ENCODE data around the gene SSR3. TPM values are rescaled to one million over a fixed set of nuclear protein-coding genes. Genes with fewer than 3 reads are reported as not detected.

The SSR3 gene
- total RNA-seq, 4 donors from 2014 or later = 96.8 to 172 (median 128) TPM

GRCh38 chr3:156551261-156551660, 3.7 kb downstream of the SSR3 start:
- TF ChIP-seq POLR2A (IDR thresholded peaks at IDR 0.05) (no peak), CTCF (IDR thresholded peaks at IDR 0.05) (no peak)
- no peaks in the 10 kb centered on the region for H3K36me3 ChIP-seq
- no peaks in the 10 kb centered on the region for H3K4me1 ChIP-seq
- intact Hi-C loops (cut with DNase I; ENCODE audit: low total_unique reads) = no loop called here
- peak overlapping the region in 1 of 2 donors; percentile 48 for H3K27ac ChIP-seq
- no peaks in the 10 kb centered on the region for H3K9me3 ChIP-seq
- no peak overlapping the region for H3K4me3 ChIP-seq
- no peak for DNase-seq
- H3K27me3 ChIP-seq = no peaks in the 10 kb centered on the region

DNA sequence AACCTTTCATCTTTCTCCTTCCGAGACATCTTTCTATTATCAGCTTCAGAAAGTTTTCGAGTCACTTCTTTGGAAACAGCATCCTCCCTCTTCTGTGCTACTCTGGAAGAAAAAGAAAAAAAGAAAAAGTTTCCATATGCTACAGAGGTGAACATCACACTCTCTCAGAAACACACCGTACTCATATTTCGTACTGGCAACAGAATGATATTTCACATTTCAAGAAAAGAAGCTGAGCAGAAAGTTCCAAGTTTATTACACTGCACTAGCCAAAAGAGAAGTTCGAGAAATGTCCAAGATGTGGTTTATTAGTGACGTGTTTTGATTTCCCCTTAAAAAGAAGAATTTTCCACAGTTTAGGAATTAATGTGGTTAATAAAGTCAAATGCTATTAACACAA, 6.0 kb downstream of the SSR3 start:
- Histone ChIP-seq H3K4me3 (no peak overlapping the region), H3K9me3 (no peaks in the 10 kb centered on the region), H3K36me3 (no peaks in the 10 kb centered on the region), H3K27me3 (no peaks in the 10 kb centered on the region), H3K27ac (peak overlapping the region; percentile 13 to 55), H3K4me1 (peaks cover 0 to under 1% of the 10 kb centered on the region in 2 donors)
- DNase-seq = no peak
- TF ChIP-seq CTCF (IDR thresholded peaks at IDR 0.05) = no peak
- TF ChIP-seq POLR2A (IDR thresholded peaks at IDR 0.05) = no peak
- intact Hi-C loops (cut with DNase I; ENCODE audit: low total_unique reads) = no loop called here

- no peaks in the 10 kb centered on the region for H3K27me3 ChIP-seq
- intact Hi-C loops (cut with DNase I; ENCODE audit: low total_unique reads) = no loop called here
- peaks cover 4 to 8% of the 10 kb centered on the region in 2 donors for H3K4me1 ChIP-seq
- H3K27ac ChIP-seq = peak overlapping the region; percentile 13 to 55
- no peak for DNase-seq
- H3K9me3 ChIP-seq = no peaks in the 10 kb centered on the region
- TF ChIP-seq POLR2A (IDR thresholded peaks at IDR 0.05) (no peak), CTCF (IDR thresholded peaks at IDR 0.05) (no peak)
- no peak overlapping the region for H3K4me3 ChIP-seq
- no peaks in the 10 kb centered on the region for H3K36me3 ChIP-seq
Measured at GRCh38 chr3:156548041-156548687, 6.8 kb downstream of the SSR3 start.

GRCh38 chr3:156547637-156548036, 7.3 kb downstream of the SSR3 start:
- peaks cover 4 to 11% of the 10 kb centered on the region in 2 donors for H3K4me1 ChIP-seq
- no peaks in the 10 kb centered on the region for H3K27me3 ChIP-seq
- H3K9me3 ChIP-seq = no peaks in the 10 kb centered on the region
- no peak for DNase-seq
- intact Hi-C loops (cut with DNase I; ENCODE audit: low total_unique reads) = no loop called here
- no peaks in the 10 kb centered on the region for H3K36me3 ChIP-seq
- peak overlapping the region in 1 of 2 donors; percentile 55 for H3K27ac ChIP-seq
- TF ChIP-seq CTCF (IDR thresholded peaks at IDR 0.05) (no peak), POLR2A (IDR thresholded peaks at IDR 0.05) (no peak)
- H3K4me3 ChIP-seq = no peak overlapping the region

DNA sequence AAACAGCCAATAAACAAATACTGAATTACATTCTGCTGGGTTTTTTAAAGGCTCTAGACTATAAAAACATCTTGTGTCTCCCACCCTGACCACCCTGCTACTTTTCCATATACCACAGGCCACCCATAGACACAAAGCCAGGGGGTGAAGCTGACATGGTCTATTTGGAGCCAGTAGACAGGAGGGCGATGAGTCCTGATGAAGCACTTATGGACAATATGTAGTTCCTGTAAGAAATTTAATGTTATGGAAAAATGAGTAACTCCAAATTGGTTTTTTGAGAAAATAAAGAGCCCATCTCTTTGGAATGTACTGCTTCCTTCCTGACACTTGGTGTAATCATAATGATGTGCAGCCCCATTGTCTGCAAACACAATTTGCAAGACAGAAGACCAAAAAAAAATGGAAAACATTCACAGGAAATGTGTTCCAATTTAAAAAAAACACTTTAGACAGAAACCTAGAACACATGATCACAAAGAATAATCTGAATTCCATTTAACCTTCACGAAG, 11.8 kb downstream of the SSR3 start:
- Histone ChIP-seq H3K36me3 (no peaks in the 10 kb centered on the region), H3K9me3 (no peaks in the 10 kb centered on the region), H3K27me3 (no peaks in the 10 kb centered on the region), H3K27ac (peak overlapping the region; percentile 59 to 90), H3K4me1 (peaks cover 4 to 19% of the 10 kb centered on the region in 2 donors), H3K4me3 (no peak overlapping the region)
- TF ChIP-seq CTCF (IDR thresholded peaks at IDR 0.05) = no peak
- intact Hi-C loops (cut with DNase I; ENCODE audit: low total_unique reads) = no loop called here
- no peak for DNase-seq

Measured in uterus (tissue), 4 donors.